Mucosa of rectum (tissue), 2 donors: ENCODE data around the gene SNORC.
A peak's percentile ranks its signal among the peaks of the same experiment; 100 is the strongest.

Experiments
- H3K27ac ChIP-seq, 2 donors: one replicate each; pipeline ENCODE4 v1.7.0; 2013; ENCODE audit warnings: inconsistent platforms in 2 of 2, low read depth in 2 of 2, low read length in 2 of 2
- H3K27me3 ChIP-seq, 2 donors: one replicate each; pipeline ENCODE4 v1.7.0; 2013; ENCODE audit warnings: low read length in 2 of 2; ENCODE audit not compliant: control insufficient read depth in 2 of 2, insufficient read depth in 2 of 2
- H3K36me3 ChIP-seq, 2 donors: one replicate each; pipeline ENCODE4 v1.7.0; 2013; ENCODE audit warnings: low read length in 2 of 2; ENCODE audit not compliant: control insufficient read depth in 2 of 2, insufficient read depth in 2 of 2
- H3K4me1 ChIP-seq, 2 donors: one replicate each; pipeline ENCODE4 v1.7.0; 2013; ENCODE audit warnings: low read length in 2 of 2, mild to moderate bottlenecking in 1 of 2; ENCODE audit not compliant: control insufficient read depth in 2 of 2, insufficient read depth in 2 of 2
- H3K4me3 ChIP-seq, 2 donors: one replicate each; pipeline ENCODE4 v1.7.0; 2013; ENCODE audit warnings: low read length in 2 of 2
- H3K9ac ChIP-seq, 2 donors: one replicate each; pipeline ENCODE4 v1.7.0; 2013; ENCODE audit warnings: low read length in 2 of 2, low read depth in 1 of 2, mild to moderate bottlenecking in 1 of 2
- H3K9me3 ChIP-seq, 2 donors: one replicate each; pipeline ENCODE4 v1.7.0; 2013; ENCODE audit warnings: low read length in 2 of 2; ENCODE audit not compliant: control insufficient read depth in 2 of 2
- donor health status: healthy.
- donor health status: Normal muscosa, but diverticular disease.

Gene SNORC

GRCh38 chr2:232874677-232875223 is 4.7 kb downstream of the SNORC start:
- H3K4me1 ChIP-seq: peaks cover 24 to 29% of the 10 kb centered on the region in 2 donors
- H3K36me3 ChIP-seq: peaks cover 0 to 2% of the 10 kb centered on the region in 2 donors
- no peaks in the 10 kb centered on the region for H3K27me3 ChIP-seq
- no peak overlapping the region for H3K4me3 ChIP-seq
- H3K9ac ChIP-seq: peak overlapping the region; percentile 52 to 79
- peak overlapping the region; percentile 96 to 97 for H3K27ac ChIP-seq
- no peaks in the 10 kb centered on the region for H3K9me3 ChIP-seq

DNA sequence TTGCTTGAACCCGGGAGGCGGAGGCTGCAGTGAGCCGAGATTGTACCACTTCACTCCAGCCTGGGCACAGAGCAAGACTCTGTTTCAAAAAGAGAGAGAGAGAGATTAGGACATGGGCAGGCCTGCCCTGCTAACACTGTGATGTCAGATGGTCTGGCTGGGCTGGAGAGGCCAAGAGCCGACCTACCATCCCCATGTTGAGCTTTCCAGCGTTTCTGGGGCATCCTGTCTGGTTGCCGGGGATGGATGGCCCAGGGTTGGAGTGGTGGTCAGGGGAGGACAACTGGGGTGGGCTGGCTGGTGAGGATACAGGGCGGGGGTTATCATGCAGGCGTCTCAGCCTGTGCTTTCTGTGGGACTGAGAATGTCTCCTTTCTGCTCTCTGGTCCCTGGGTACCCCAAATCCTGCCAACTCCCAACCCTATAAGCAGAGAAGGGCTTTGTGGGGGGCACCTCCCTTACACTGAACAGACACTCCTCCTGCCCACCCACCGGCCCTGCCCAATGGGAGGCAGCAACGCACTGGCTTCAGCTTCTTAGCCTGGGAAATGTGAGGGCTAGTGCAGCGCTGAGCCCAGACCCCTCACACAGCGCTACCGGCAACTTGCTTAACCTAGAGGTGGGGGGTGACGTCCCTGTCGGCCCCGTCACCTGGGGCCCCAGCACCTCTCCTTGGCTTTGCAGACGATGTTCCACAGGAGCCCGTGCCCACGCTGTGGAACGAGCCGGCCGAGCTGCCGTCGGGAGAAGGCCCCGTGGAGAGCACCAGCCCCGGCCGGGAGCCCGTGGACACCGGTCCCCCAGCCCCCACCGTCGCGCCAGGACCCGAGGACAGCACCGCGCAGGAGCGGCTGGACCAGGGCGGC is 5.4 kb downstream of the SNORC start:
- H3K36me3 ChIP-seq: peaks cover 0 to 2% of the 10 kb centered on the region in 2 donors
- peak overlapping the region; percentile 96 to 97 for H3K27ac ChIP-seq
- no peaks in the 10 kb centered on the region for H3K27me3 ChIP-seq
- H3K4me3 ChIP-seq: peak overlapping the region; percentile 58 to 73
- H3K9me3 ChIP-seq: no peaks in the 10 kb centered on the region
- H3K4me1 ChIP-seq: peaks cover 24 to 29% of the 10 kb centered on the region in 2 donors
- H3K9ac ChIP-seq: peak overlapping the region; percentile 75 to 79

DNA sequence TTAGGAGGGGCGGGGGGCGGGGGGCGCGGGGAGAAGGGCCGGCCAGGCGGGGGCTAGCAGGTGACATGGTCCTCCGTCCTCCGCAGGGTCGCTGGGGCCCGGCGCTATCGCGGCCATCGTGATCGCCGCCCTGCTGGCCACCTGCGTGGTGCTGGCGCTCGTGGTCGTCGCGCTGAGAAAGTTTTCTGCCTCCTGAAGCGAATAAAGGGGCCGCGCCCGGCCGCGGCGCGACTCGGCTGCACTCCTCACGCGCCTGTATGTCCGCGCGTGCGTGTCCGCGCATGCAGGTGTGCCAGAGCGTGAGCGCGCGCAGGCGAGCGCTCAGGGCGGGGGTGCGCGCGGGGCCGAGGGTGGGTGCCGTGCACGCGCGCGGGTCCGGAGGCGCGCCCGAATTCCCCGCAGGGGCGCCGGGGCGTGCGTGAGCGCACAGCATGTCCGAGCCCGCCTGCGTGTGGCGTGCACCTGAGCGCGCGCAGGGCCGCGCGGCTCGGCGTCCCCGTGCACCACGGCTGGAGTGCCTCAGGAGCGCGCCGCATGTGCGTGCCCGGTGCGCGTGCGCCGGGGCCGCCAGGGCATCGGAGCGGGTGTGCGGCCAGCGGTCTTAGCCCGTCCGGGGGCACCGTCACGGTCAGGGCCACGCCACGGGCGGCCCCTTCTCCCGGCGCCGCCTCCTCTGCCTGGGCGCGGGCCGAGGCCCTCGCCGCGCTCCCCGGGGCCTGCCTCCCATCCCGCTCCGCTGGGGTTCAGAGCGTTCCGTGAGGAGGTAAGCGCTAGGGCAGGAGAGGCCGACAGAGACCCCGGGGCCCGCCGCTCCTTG is 6.3 kb downstream of the SNORC start:
- Histone ChIP-seq H3K27ac (peak overlapping the region; percentile 96 to 97), H3K9me3 (no peaks in the 10 kb centered on the region), H3K4me1 (peaks cover 24 to 29% of the 10 kb centered on the region in 2 donors), H3K36me3 (peaks cover 0 to 2% of the 10 kb centered on the region in 2 donors), H3K9ac (peak overlapping the region in 1 of 2 donors; percentile 79), H3K27me3 (no peaks in the 10 kb centered on the region), H3K4me3 (peak overlapping the region; percentile 66 to 70)

DNA sequence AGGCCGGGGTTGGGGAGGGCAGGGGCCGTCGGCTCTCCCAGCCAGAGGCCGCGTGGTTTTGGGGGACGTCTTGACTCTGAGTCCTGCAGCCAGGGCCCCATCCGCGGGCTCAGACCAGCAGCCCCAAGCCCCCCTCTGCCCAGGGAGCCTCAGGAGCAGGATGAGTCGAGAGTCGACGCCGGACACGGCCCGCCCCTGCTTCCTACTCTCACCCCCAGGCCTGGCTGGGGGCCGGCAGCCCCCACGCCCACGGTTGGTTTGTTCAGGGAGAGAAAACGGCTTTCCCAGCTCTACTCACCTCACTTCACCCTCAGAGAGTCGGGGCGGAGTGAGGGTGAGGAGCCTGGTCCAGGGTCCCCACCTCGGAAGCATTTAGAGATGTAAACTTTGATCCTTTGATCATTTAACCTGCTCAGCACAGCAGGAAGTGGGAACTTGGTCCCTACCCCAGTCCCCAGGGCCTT is 6.9 kb downstream of the SNORC start:
- Histone ChIP-seq H3K9me3 (no peaks in the 10 kb centered on the region), H3K27ac (peak overlapping the region; percentile 96 to 97), H3K36me3 (peaks cover 0 to 4% of the 10 kb centered on the region in 2 donors), H3K9ac (peak overlapping the region; percentile 34 to 79), H3K27me3 (no peaks in the 10 kb centered on the region), H3K4me1 (peaks cover 24 to 29% of the 10 kb centered on the region in 2 donors), H3K4me3 (peak overlapping the region; percentile 66 to 70)

GRCh38 chr2:232877940-232878511 is 8.0 kb downstream of the SNORC start:
- Histone ChIP-seq H3K27ac (no peak overlapping the region), H3K4me3 (no peak overlapping the region), H3K36me3 (peaks cover 9% of the 10 kb centered on the region in 2 donors), H3K4me1 (peaks cover 23 to 24% of the 10 kb centered on the region in 2 donors), H3K9ac (no peak overlapping the region), H3K27me3 (no peaks in the 10 kb centered on the region), H3K9me3 (no peaks in the 10 kb centered on the region)

DNA sequence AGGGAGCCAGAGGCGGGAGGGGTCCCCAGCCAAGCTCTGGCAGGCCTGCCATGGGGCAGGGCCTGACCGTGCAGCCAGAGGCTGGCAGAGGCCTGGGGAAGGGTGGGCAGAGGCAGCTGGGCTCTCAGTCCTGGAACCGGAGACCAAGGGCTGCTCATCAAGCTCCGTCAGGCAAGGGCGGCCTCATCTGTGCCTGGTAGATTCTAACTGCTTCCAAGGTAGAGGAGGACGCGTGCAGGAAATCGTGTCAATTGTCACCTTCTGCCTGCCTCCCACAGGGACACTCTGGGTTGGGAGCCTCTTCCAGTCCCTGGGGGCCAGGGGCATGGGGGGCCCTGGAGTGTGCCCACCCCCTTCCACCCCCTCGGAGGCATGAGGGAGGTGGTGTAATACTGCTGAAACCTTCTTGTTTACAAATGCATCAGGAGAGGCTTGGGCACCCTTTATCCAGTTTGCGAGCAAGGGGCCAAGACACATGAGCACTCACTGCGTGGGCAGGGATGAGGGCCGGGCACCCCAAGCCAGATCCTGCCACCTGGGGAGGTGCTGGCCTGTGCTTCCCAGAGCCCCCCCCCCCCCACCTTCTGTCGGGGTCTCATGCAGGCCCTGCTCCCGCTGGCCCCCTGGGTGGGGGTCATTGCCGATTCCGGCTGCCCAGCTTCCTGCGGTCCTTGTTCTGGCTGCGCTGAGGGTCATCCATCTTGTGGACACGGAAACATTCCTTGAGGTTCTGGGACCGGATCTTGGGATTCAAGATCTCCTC is 9.0 kb downstream of the SNORC start:
- Histone ChIP-seq H3K27me3 (no peaks in the 10 kb centered on the region), H3K4me3 (no peak overlapping the region), H3K9ac (no peak overlapping the region), H3K9me3 (no peaks in the 10 kb centered on the region), H3K4me1 (peaks cover 13 to 14% of the 10 kb centered on the region in 2 donors), H3K36me3 (peaks cover 14 to 15% of the 10 kb centered on the region in 2 donors), H3K27ac (no peak overlapping the region)

DNA sequence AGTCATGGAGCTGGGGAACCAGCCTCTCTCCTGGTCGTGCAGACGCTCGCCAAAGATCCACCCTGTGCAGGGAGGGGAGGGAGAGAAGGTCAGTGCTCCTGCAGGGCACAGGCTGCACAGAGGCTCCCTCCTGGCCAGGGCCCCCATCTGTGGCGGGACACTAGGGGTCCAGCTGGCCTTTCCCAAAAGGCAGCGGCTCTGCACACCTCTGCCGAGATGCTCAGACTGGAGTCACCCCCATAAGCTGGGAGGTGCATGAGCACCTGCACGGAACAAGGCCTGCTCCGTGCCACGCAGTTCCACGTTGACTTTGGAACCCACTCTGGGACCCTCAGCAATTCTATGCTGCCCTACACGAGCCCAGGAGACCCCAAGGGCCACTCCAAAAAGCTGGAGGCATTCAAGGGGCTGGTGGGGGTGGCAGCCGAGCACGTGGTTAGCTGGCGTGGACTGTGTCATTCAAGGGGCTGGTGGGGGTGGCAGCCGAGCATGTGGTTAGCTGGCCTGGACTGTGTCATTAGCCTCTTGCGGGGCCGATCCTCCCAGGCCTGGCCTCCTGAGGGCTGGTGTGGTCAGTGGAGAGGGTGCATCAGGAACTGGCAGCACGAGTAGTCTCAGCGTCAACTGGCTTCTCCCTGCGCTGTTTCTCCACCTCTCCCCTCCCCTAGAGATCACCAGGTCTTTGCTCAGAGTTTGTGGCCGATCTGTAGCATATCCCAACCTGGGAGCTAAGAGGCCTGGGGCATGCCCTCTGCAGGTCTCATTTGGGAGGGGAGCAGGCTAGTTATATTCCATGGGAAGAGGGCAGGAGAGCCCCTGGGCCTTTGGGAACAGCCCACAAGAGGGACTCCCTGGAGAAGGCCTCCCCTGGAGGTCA is 9.8 kb downstream of the SNORC start:
- Histone ChIP-seq H3K9ac (no peak overlapping the region), H3K36me3 (peaks cover 18 to 22% of the 10 kb centered on the region in 2 donors), H3K9me3 (no peaks in the 10 kb centered on the region), H3K27ac (no peak overlapping the region), H3K4me3 (no peak overlapping the region), H3K27me3 (no peaks in the 10 kb centered on the region), H3K4me1 (peaks cover 5% of the 10 kb centered on the region in 2 donors)

GRCh38 chr2:232880764-232881351 is 10.8 kb downstream of the SNORC start:
- Histone ChIP-seq H3K9ac (no peak overlapping the region), H3K4me3 (no peak overlapping the region), H3K36me3 (peaks cover 20 to 25% of the 10 kb centered on the region in 2 donors), H3K4me1 (no peaks in the 10 kb centered on the region), H3K27ac (no peak overlapping the region), H3K27me3 (no peaks in the 10 kb centered on the region), H3K9me3 (no peaks in the 10 kb centered on the region)
